Neural progenitor cell (in vitro differentiated cells): ENCODE data around the gene PLA2G4E.

Experiments used
- EZH2 ChIP-seq: fragments of 200-600 bp; sonication (generic); IDR thresholded peaks from 2 replicates; pipeline ENCODE4 v1.6.1; 2017; ENCODE audit warnings: antibody characterized with exemption, mild to moderate bottlenecking, moderate library complexity
- EZH2phosphoT487 ChIP-seq: fragments of 200-600 bp; sonication (generic); IDR thresholded peaks from 2 replicates; pipeline ENCODE4 v1.6.1; 2017; ENCODE audit warnings: antibody characterized with exemption
- TF ChIP-seq, protein P1 (sequence below): fragments of 200-600 bp; sonication (generic); IDR thresholded peaks from 2 replicates; pipeline ENCODE4 v1.5.1; 2017; ENCODE audit warnings: antibody characterized with exemption, mild to moderate bottlenecking

DNA sequence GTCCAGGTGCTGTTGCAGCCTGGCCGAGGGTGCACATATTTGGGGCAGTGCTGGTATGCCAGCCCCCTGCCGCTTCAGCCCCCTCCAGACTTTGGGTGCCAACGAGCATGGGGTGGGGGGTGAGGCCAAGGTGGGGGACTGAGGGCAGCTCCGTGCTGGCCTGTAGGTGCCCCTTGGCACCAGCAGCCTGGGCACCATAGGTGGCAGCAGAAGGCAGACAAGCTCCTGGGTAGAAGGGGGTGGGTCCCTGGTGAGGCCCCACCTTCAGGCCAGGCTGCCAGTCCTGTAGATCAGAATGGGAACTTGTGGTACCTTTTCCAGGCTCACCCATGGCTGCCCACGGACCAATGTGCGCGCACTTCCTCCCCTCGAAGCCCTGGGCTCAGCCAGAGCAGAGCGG, 16.1 kb upstream of the PLA2G4E start:
- TF ChIP-seq, protein P1, sequence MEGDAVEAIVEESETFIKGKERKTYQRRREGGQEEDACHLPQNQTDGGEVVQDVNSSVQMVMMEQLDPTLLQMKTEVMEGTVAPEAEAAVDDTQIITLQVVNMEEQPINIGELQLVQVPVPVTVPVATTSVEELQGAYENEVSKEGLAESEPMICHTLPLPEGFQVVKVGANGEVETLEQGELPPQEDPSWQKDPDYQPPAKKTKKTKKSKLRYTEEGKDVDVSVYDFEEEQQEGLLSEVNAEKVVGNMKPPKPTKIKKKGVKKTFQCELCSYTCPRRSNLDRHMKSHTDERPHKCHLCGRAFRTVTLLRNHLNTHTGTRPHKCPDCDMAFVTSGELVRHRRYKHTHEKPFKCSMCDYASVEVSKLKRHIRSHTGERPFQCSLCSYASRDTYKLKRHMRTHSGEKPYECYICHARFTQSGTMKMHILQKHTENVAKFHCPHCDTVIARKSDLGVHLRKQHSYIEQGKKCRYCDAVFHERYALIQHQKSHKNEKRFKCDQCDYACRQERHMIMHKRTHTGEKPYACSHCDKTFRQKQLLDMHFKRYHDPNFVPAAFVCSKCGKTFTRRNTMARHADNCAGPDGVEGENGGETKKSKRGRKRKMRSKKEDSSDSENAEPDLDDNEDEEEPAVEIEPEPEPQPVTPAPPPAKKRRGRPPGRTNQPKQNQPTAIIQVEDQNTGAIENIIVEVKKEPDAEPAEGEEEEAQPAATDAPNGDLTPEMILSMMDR, result no peak
- no peak for TF ChIP-seq EZH2
- no peak for TF ChIP-seq EZH2phosphoT487
